Measurements from ENCODE around the gene DCBLD1.
"Not testable (repeated sequence)": the region's sequence is repeated elsewhere in the genome, so short reads cannot be mapped to it uniquely, and the experiment has no call there.

DCBLD1 gene

DNA sequence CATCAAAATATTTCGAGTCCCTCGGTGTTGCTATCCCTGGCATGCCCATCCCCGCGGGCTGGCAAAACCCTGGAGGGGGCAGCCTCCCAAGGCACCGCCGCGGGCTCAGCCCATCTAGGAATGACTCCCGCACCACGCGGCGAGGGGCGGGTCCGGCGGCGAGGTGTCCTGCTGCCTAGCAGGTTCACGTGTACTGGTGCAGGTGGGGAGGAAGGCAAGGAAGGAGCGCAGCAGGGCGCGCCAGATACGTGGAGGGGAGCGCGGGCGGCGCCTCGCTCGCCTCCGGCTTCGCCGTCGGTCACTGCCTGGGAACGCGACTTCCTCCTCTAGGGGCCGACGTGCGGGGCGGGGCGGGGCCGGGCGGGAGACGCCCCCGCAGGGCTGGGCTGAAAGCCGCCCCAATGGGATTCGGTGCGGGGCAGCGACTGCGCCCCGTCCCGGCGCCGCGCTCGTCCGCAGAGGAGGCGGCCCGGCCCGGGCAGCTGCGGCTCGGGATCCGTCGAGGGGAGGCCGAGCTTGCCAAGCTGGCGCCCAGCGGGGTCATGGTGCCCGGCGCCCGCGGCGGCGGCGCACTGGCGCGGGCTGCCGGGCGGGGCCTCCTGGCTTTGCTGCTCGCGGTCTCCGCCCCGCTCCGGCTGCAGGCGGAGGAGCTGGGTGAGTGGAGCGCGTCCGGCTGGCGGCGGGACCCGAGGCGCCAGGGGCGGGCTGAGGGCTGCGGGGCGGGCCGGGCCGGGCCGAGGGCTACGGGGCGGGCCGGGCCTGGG is at the start of gene DCBLD1:
DCBLD1 (plus strand) TSS at position 435 of the 764 bp plus-strand sequence; CDS start at position 543, 108 bp downstream.
- peak; percentile 42 for DNase-seq

GRCh38 chr6:117440706-117441525 is 41.6 kb upstream of the DCBLD1 start:
- no peak for DNase-seq

DNA sequence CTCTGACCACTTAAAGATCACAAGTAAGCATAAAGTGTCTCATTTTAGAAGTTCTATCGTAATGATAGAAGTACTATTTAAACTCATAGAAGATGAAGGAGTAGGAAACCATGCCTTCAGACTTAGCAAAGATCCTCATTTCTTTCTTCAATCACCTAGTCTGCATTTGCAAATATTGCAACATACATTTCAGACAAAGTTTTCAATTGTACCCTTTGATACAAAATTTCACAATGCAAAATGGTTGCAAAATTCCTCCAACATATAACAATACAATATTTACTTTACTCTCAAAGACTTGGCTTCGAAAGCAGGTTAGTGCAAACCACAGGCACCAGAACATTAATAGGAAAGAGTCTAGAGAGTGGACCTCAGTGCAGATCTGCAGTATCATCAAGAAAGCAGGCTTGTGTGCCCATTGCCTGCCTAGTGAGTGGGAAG is 40.6 kb upstream of the DCBLD1 start:
- DNase-seq, result no peak

GRCh38 chr6:117442313-117442712 is 40.2 kb upstream of the DCBLD1 start:
- DNase-seq, result not testable (repeated sequence)

GRCh38 chr6:117444600-117444999 is 37.9 kb upstream of the DCBLD1 start:
- DNase-seq, result no peak

DNA sequence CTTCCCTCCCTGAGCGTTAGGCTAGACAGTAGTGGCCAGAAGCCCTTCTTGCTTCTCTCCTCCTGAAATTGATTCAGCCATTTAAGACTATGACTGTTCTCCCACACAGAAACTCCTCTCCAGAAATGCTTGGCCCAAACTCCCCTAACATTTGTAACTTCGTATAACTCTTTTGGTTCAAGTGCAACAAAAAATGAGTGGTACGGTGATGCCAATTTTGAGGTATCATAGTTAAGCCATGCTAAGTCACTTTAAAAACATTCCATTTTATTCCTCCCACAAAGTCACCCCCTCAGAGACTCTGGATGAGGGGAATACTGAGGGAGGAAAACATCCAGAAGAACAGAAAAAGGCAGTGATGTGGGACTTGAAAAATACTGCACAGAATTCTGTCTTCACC is 35.6 kb upstream of the DCBLD1 start:
- DNase-seq, result no peak

DNA sequence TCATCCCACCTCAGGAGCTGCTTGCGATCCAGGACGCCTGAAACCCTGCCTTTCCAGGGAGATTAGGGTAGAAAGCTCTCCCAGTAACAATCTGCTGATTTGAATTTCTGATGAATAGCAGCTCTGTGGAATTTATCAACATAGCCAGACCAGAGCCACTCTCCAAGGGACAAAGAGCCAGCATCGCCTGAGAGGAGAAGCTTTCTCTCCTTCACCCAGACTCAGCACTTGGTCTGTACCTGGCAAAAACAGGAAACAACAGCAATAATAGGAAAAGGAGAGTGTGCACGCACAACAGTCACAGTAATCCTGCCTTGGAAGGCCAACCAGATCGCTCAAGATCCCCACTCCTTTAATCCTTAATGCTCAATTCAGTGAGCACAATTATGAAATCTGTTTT is 34.5 kb upstream of the DCBLD1 start:
- DNase-seq, result no peak

DNA sequence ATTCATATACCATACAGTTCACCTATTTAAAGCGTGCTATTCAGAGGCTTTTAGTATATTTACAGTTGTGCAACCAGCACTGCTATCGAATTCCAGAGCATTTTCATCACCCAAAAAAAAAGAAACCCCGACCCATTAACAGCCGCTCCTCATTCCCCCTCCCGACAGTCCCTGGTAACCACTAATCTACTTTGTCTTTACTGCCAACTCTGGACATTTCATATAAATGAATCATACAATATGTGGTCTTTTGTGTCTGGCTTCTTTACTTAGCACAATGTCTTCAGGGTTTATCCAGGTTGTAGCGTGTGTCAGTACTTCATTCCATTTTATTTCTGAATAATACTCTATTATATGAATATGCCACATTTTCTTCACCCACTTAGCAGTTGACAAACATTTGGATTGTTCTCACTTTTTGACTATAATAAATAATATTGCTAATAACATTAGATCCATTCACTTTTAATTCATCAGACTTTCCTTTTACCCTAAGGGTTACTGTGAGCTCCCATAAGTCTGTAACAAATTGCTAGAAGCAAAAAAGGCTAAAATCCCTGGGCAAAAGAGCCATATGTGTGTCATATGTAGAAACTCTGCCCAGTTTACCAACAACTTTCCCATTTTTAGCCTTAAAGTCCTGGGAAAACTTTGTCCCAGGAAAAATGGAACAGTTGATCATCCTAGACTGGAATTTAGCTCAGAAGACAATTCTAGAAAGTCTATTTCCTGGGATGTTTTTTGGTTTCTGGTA is 33.6 kb upstream of the DCBLD1 start:
- DNase-seq, result no peak

GRCh38 chr6:117449549-117450439 is 32.7 kb upstream of the DCBLD1 start:
- DNase-seq, result peak; percentile 58

- no peak for DNase-seq
Measured at GRCh38 chr6:117451671-117452070, 30.8 kb upstream of the DCBLD1 start.

DNA sequence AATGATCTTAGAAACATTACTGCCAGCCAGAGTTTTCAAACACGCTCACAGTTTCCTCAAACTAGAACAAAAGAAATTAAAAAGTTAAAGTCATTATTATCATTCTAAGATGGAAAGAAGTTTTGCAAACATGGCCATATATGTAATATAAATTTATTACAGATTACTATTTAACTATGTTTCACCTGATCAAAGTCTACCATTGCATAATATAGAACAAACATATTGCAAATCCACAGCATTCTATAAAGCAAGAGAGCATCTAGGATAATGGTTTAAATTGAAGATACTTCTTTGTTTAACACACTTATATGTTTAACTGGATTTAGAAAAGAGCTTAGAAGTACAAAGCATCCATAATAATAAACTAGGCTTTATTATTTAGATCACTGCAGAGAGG is 26.2 kb upstream of the DCBLD1 start:
- DNase-seq, result no peak

DNA sequence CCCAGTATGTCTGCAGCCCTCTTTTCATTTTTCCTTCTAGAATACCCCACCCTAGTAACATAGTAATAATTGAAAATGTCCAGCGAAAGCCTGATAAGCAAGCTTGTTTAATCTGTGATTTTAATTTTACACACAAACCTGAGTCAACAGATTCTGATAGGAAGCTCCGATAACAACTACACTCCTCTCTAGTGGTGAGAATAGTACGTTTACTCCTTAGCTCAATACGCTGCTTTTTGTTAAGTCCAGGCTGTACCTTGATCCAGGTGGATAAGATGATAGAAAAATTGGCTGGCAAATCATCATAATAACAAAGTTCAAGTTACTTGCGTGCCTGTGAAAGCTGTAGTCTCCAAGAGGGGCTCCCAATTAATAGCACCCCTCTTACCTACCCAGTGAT is 25.5 kb upstream of the DCBLD1 start:
- no peak for DNase-seq

DNA sequence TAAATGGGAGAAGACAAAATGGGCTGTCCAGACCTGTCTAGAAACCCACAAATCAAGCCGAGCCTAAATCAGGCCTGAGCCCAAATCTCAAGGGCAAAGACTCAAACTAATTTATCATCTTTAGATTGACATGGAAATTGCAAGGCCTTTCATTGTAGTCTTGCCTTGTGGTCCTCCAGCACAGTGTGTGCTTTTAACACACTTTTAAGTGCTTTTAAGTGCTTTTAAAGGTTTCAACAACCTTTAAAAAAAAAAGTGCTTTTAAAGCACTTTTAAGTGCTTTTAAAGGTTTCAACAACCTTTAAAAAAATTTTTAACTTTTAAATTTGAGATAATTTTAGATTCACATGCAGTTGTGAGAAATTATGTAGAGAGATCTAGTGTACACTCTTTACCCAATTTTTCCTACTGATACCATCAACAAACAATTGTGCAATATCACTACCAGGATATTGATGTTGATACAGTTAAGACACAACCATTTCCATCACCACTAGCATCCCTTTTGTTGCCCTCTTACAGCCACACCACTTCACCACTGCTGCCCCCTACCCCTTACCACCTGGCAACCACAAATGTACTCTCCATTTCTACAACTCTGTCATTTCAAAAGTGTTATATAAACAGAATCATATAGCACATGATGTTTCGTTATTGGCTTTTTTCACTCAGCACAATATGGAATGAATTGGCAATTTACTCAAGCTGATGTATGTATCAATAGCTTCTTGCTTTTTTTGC is 23.1 kb upstream of the DCBLD1 start:
- no peak for DNase-seq

GRCh38 chr6:117463762-117464665 is 18.5 kb upstream of the DCBLD1 start:
- no peak for DNase-seq

- no peak for DNase-seq
Measured at GRCh38 chr6:117464700-117465099, 17.8 kb upstream of the DCBLD1 start.

GRCh38 chr6:117465691-117466090 is 16.8 kb upstream of the DCBLD1 start:
- DNase-seq, result no peak

DNA sequence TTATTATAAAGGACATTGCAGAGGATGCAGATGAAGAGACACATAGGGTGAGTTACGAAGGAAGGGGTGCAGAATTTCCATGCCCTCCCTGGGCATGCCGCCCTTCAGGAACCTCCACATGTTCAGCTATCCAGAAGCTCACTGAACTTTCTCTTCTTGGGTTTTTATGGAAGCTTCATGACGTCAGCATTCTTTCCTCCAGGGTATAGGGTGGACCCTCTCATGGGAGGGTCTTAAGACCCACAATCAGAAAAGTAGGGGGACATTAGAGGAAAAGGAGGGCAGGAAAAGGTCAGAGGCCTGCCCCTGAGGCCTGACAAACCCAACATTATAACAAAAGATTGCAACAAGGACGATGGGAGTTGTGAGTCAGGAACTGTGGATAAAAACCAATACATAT is 14.6 kb upstream of the DCBLD1 start:
- DNase-seq, result no peak

DNA sequence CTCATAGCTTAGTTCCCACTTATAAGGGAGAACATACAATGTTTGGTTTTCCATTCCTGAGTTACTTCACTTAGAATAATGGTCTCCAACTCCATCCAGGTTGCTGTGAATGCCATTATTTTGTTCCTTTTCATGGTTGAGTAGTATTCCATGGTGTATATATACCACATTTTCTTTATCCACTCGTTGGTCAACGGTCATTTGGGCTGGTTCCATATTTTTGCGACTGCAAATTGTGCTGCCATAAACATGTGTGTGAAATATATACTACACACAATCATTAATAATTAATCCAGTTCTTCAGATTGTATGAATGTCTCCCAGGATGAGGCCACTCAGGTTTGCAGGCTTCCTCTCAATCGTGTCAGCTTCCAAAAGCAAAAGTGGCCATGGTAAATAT is 13.9 kb upstream of the DCBLD1 start:
- not testable (repeated sequence) for DNase-seq

DNA sequence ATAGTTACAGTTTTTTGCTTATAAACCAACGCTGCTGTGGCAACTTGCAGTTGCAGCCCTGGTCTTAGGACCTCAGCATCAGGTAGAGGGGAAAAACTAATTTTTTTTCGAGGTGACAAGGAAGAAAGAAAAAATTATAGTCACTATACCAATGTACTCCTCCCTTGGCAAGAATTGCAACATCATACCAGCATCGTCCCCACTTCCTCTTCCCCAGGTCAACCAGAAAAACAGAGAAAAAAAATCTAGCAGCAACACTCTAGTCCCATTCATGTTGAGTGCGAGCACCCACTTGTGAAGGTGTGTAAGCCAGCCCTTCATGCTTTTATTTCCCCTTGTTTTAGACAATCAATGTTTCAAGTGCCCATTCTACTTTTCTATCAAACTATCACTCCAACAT is 13.1 kb upstream of the DCBLD1 start:
- no peak for DNase-seq

GRCh38 chr6:117469791-117470190 is 12.7 kb upstream of the DCBLD1 start:
- DNase-seq, result no peak

GRCh38 chr6:117472667-117473066 is 9.8 kb upstream of the DCBLD1 start:
- DNase-seq, result no peak

Data from activated CD8-positive, alpha-beta memory T cell treated with anti-CD3 and anti-CD28 coated beads, Interleukin-2, amount 50 U/mL, for 4 hours (primary cell).